ENCODE measurements around the gene SLC27A6. TPM values are rescaled to one million over a fixed set of nuclear protein-coding genes. Genes with fewer than 3 reads are reported as not detected.

Gene SLC27A6
- total RNA-seq, 1 experiment from 2014 or later, result 0.26 TPM

GRCh38 chr5:129061849-129062248 is 96.6 kb downstream of the SLC27A6 start:
- DNase-seq (ENCODE audit: low read depth), result no peak

DNA sequence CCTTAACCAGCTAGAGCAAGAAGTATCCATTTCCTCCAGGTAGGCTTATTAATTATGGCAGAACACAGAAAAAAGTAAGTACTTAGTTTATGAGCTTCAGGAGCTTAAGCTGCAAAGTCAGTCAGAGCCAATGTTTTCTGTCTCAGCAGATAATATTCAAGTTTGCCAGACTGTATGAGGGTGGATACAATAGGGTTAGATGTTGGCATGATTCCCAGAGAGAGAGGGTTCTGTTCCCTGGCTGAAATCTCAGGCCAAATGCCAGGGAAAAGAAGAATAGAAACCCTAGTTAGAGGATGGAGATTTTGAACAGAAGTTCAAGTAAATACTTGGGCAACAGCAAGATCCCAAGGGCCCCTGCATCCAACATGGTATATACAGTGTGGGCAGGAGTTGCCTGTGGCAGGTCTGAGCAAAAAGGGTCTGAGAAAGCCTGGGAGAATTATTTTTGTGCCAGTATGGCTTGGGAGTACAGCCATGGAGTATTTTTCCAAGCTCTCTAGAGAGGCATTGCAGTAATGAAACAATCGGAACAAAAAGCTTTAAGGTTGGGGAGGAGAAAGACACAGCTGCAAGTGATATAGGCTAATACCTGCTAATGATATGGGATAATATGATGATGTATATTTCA is 98.3 kb downstream of the SLC27A6 start:
- DNase-seq (ENCODE audit: low read depth), result peak; percentile 21

- no peak for DNase-seq (ENCODE audit: low read depth)
Measured at GRCh38 chr5:129065721-129066120, 100.4 kb downstream of the SLC27A6 start.

GRCh38 chr5:129067745-129068144 is 102.5 kb downstream of the SLC27A6 start:
- no peak for DNase-seq (ENCODE audit: low read depth)

GRCh38 chr5:129069292-129069691 is 104.0 kb downstream of the SLC27A6 start:
- no peak for DNase-seq (ENCODE audit: low read depth)

GRCh38 chr5:129073111-129073510 is 107.8 kb downstream of the SLC27A6 start:
- DNase-seq (ENCODE audit: low read depth), result no peak

- no peak for DNase-seq (ENCODE audit: low read depth)
Measured at GRCh38 chr5:129074903-129075302, 109.6 kb downstream of the SLC27A6 start.

DNA sequence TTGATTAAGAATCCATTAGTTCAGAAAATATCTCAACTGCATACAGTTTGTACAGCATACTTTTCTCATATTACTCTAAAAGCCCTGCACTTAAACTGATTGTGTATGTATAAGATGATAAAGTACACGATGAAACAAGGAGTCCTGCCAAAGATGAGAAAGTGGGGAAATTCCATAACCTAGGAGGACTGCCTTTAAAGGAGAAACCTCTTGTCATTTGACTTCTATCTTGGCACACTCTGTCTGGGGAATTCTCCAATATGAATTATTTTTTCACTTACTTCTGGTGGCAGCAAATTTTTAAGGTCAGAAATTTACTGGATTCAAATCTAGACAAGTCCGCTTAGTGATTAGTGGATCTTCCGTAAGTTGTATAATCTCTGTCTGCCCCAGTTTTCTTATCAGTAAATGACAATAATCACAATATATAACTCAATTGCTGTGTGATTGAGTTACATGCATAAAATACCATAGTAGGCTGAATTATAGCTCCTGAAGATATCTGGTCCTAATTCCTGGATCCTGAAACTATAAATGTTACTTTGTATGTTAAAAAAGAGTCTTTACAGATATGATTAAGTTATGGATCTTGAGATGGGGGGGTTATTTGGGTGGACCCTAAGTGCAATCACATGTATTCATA is 112.3 kb downstream of the SLC27A6 start:
- DNase-seq (ENCODE audit: low read depth), result no peak

GRCh38 chr5:129078247-129078646 is 113.0 kb downstream of the SLC27A6 start:
- no peak for DNase-seq (ENCODE audit: low read depth)

DNA sequence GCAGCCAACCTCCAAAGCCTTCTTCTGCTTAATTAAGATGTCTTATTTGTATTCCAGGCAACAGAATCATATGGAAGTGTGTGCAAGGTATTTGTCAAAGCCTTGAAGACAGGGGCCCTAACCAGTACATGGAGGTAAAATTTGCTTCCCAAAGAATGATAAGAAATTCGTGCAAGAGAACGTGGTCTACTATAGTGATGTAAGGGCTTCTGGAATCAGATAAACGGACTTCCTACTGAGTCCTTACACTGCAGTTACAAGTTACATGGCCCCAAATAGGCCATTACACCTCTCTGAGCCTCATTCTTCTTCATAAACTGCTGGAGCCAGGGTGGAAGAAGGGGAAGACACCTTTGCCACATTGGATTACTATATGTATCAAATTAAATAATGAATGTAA is 113.4 kb downstream of the SLC27A6 start:
- no peak for DNase-seq (ENCODE audit: low read depth)

DNA sequence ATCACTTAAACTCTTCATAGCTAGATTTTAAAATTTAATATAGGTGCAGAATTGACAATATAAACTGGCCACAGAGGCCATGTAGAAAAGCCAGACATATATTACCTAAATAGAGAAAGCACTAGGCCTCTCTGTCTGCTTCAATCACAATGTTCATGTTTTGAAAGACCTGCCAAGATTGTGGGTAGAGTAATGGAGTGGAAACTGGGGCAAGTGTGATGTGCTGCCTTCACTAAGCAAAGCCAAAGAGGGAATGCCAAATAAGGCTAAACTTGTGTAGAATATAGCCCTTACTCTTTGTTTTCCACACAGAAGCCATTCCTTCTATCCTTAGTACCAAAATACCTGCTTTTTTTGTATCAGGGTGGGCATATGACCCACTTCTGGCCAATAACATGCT is 114.2 kb downstream of the SLC27A6 start:
- DNase-seq (ENCODE audit: low read depth), result no peak

- no peak for DNase-seq (ENCODE audit: low read depth)
Measured at GRCh38 chr5:129080766-129081165, 115.5 kb downstream of the SLC27A6 start.

DNA sequence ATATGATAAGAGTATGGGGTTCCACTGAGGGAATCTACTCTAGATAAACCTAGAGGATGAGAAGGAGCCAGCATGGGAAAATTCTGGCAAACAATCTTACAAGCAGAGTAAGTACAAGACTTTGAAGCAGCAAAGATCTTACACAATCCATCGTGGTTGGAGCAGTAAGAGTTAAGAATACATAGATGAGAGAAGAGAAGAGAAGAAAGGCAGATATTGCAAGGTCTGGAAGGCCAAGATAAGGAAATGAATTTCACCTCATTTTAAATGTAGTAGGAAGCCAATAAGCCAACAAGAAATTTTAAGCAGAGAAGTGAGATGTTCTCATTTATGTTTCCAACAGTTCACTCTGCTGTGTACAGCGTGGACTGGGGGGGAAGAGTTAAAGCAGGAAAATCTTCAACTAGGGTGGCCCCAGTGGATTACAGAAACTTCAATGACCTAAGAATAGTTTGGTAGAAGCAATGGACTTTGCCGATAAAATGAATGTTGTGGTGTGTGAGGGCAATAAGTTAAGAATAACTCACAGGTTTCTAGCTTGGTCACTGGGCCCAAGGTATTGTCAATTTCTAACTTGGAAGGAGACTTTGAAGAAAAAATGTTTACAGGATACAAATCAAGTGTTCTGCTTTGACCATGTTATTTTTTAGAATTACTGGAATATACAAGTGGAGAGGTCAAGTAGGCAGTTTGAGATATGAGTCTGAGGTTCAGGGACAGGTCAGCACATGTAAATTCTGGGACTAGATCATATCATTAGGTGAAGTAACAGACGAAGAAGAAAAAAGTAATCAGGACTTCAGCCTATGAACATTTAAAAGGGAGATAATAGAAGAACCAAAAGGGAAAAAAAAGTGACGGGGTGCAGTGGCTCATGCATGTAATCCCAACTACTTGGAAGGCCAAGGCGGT is 117.2 kb downstream of the SLC27A6 start:
- no peak for DNase-seq (ENCODE audit: low read depth)

Other genes with a start within 250 kb of the SLC27A6 start
- gene ISOC1, start 129.3 kb downstream of the SLC27A6 start, total RNA-seq (2014; rRNA removed; shearing (Covaris generic)), result 15.9 and 21.5 TPM in 2 replicates

Measured in HT1080 (cell line).